HepG2 (cell line): ENCODE data around the gene NUP133. TPM values are rescaled to one million over a fixed set of nuclear protein-coding genes. Genes with fewer than 3 reads are reported as not detected.

Experiments
- KAT7 ChIP-seq: IDR thresholded peaks from 2 replicates; pipeline ENCODE4 v1.6.1; 2018; ENCODE audit warnings: borderline replicate concordance, missing compliant biosample characterization
- KLF11 ChIP-seq: IDR thresholded peaks from 2 replicates; pipeline ENCODE4 v1.6.1; 2016; ENCODE audit warnings: missing compliant biosample characterization
- KLF16 ChIP-seq, 2 experiments: sonication (generic) in 1 of 2; formaldehyde crosslinking in 1 of 2; IDR thresholded peaks; 2 replicates each; pipeline versions ENCODE4 v1.6.1 to v1.8.0; 2016 to 2023; ENCODE audit warnings: missing genetic modification reagents in 2 of 2, missing compliant biosample characterization in 1 of 2
- KMT2A ChIP-seq: sonication (generic); formaldehyde crosslinking; IDR thresholded peaks from 2 replicates; pipeline ENCODE4 v1.4.0; 2020; ENCODE audit warnings: missing genetic modification reagents
- MAFF ChIP-seq: IDR thresholded peaks from 2 replicates; pipeline ENCODE4 v1.6.1; 2011; ENCODE audit warnings: low read depth, low read length, improper control_type of control experiment
- MED13 ChIP-seq: sonication (generic); formaldehyde crosslinking; IDR thresholded peaks from 2 replicates; pipeline ENCODE4 v1.5.0; 2020; ENCODE audit warnings: missing genetic modification reagents
- MXI1 ChIP-seq: IDR thresholded peaks from 3 replicates; pipeline ENCODE4 v1.6.1; 2012; ENCODE audit warnings: low read depth, low read length, inconsistent platforms, borderline replicate concordance
- REXO4 ChIP-seq: sonication (generic); formaldehyde crosslinking; IDR thresholded peaks from 2 replicates; pipeline ENCODE4 v1.8.0; 2022; ENCODE audit warnings: missing genetic modification reagents, mild to moderate bottlenecking, borderline replicate concordance
- SETDB1 ChIP-seq: sonication (generic); formaldehyde crosslinking; IDR thresholded peaks from 2 replicates; pipeline ENCODE4 v1.5.1; 2020; ENCODE audit warnings: missing genetic modification reagents, mild to moderate bottlenecking, borderline replicate concordance
- SMAD9 ChIP-seq: sonication (generic); formaldehyde crosslinking; IDR thresholded peaks from 2 replicates; pipeline ENCODE4 v1.5.1; 2020; ENCODE audit warnings: mild to moderate bottlenecking, missing genetic modification reagents
- SMC3 ChIP-seq: IDR thresholded peaks from 2 replicates; pipeline ENCODE4 v1.6.1; 2011; ENCODE audit warnings: low read length, improper control_type of control experiment
- SSRP1 ChIP-seq: IDR thresholded peaks from 2 replicates; pipeline ENCODE4 v1.6.1; 2016; ENCODE audit warnings: control low read depth
- ZNF256 ChIP-seq: sonication (generic); formaldehyde crosslinking; conservative IDR thresholded peaks from 2 replicates; pipeline ENCODE4 v1.4.0; 2020; ENCODE audit warnings: missing genetic modification reagents
- ZNF337 ChIP-seq: sonication (generic); formaldehyde crosslinking; IDR thresholded peaks from 2 replicates; pipeline ENCODE4 v1.5.1; 2020; ENCODE audit warnings: missing genetic modification reagents, low read depth, mild to moderate bottlenecking, borderline replicate concordance
- ZNF569 ChIP-seq: sonication (generic); formaldehyde crosslinking; IDR thresholded peaks from 2 replicates; pipeline ENCODE4 v1.5.0; 2020; ENCODE audit warnings: mild to moderate bottlenecking, missing genetic modification reagents, moderate library complexity, borderline replicate concordance
- polyA plus RNA-seq, 8 experiments: library from polyadenylated mRNA; depleted of rRNA in 3 of 8; stranded (reverse) in 7 of 8; unstranded in 1 of 8; fragments of >200 nt; fragmentation: Illumina TruSeq in 4 of 8; extraction: Trizol in 4 of 8; gene quantifications; 2 replicates each; pipeline versions ENCODE4 v1.2.1 to v1.2.3, GENCODE V29; 2011 to 2016; ENCODE audit warnings: low read depth in 4 of 8, missing spikeins in 1 of 8, mixed read lengths in 1 of 8; ENCODE audit not compliant: insufficient read depth in 1 of 8
- total RNA-seq, 5 experiments: library from RNA; depleted of rRNA; stranded (reverse); fragments of >200 nt; fragmentation: Illumina TruSeq; extraction: Trizol; gene quantifications; 2 replicates each; pipeline ENCODE4 v1.2.3, GENCODE V29; 2016; ENCODE audit warnings: low read depth in 1 of 5
- TF ChIP-seq, protein P1 (sequence below): sonication (generic); formaldehyde crosslinking; IDR thresholded peaks from 2 replicates; pipeline ENCODE4 v1.8.0; 2022; ENCODE audit warnings: low read depth, missing genetic modification reagents
- TF ChIP-seq, protein P2 (sequence below): sonication (generic); formaldehyde crosslinking; IDR thresholded peaks from one replicate; pipeline ENCODE4 v1.5.1; 2020; ENCODE audit warnings: mild to moderate bottlenecking, missing genetic modification reagents; ENCODE audit errors: not compliant biosample characterization
- TF ChIP-seq, protein P3 (sequence below): sonication (generic); formaldehyde crosslinking; IDR thresholded peaks from 2 replicates; pipeline ENCODE4 v1.4.0; 2020; ENCODE audit warnings: mild to moderate bottlenecking, missing genetic modification reagents

NUP133 gene
- total and polyA plus RNA-seq, 2 of the 13 experiments (the other 11 are each of a cell fraction or from before 2014, with no cell fraction given): 17.7 to 45.6 TPM

DNA sequence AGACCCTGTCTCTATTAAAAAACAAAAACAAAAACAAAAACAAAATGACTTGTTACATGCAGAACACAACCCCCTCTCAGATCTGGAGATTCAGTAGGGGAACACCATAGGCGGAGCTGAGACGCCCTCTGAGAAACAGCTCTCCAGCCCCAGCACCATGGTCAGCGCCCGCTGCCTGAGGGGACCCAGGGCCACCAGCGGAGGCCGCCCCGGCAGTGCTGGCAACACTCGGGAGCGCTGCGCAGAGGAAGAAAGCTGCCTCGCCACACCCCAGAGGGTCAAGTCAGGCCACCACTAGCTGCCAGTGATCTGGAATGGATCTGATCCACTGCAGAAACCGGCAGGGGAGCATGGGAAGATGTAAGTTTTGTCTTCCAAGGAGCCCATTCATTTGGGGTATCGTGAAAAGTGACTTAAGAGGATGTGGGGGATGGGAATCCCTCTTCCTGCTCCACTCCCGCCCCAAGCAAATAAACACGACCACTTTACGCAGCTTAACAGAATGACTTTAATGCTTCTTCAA is 77.3 kb downstream of the NUP133 start (continued):
- no peak for TF ChIP-seq ZNF569 (CRISPR knock-in tag)
- TF ChIP-seq REXO4 (CRISPR knock-in tag): no peak
- TF ChIP-seq MXI1: no peak
- TF ChIP-seq SETDB1 (CRISPR knock-in tag): no peak
- no peak for TF ChIP-seq KAT7 (CRISPR knock-in tag)
- TF ChIP-seq KMT2A: no peak
- no peak for TF ChIP-seq SMAD9 (CRISPR knock-in tag)
- TF ChIP-seq, protein P1, sequence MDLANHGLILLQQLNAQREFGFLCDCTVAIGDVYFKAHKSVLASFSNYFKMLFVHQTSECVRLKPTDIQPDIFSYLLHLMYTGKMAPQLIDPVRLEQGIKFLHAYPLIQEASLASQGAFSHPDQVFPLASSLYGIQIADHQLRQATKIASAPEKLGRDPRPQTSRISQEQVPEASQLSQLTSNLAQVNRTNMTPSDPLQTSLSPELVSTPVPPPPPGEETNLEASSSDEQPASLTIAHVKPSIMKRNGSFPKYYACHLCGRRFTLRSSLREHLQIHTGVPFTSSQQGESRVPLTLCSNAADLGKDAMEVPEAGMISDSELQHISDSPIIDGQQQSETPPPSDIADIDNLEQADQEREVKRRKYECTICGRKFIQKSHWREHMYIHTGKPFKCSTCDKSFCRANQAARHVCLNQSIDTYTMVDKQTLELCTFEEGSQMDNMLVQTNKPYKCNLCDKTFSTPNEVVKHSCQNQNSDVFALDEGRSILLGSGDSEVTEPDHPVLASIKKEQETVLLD: no peak
- TF ChIP-seq KLF11: peak; percentile 53; the same call in 1 of the 2 replicates
- TF ChIP-seq, protein P2, sequence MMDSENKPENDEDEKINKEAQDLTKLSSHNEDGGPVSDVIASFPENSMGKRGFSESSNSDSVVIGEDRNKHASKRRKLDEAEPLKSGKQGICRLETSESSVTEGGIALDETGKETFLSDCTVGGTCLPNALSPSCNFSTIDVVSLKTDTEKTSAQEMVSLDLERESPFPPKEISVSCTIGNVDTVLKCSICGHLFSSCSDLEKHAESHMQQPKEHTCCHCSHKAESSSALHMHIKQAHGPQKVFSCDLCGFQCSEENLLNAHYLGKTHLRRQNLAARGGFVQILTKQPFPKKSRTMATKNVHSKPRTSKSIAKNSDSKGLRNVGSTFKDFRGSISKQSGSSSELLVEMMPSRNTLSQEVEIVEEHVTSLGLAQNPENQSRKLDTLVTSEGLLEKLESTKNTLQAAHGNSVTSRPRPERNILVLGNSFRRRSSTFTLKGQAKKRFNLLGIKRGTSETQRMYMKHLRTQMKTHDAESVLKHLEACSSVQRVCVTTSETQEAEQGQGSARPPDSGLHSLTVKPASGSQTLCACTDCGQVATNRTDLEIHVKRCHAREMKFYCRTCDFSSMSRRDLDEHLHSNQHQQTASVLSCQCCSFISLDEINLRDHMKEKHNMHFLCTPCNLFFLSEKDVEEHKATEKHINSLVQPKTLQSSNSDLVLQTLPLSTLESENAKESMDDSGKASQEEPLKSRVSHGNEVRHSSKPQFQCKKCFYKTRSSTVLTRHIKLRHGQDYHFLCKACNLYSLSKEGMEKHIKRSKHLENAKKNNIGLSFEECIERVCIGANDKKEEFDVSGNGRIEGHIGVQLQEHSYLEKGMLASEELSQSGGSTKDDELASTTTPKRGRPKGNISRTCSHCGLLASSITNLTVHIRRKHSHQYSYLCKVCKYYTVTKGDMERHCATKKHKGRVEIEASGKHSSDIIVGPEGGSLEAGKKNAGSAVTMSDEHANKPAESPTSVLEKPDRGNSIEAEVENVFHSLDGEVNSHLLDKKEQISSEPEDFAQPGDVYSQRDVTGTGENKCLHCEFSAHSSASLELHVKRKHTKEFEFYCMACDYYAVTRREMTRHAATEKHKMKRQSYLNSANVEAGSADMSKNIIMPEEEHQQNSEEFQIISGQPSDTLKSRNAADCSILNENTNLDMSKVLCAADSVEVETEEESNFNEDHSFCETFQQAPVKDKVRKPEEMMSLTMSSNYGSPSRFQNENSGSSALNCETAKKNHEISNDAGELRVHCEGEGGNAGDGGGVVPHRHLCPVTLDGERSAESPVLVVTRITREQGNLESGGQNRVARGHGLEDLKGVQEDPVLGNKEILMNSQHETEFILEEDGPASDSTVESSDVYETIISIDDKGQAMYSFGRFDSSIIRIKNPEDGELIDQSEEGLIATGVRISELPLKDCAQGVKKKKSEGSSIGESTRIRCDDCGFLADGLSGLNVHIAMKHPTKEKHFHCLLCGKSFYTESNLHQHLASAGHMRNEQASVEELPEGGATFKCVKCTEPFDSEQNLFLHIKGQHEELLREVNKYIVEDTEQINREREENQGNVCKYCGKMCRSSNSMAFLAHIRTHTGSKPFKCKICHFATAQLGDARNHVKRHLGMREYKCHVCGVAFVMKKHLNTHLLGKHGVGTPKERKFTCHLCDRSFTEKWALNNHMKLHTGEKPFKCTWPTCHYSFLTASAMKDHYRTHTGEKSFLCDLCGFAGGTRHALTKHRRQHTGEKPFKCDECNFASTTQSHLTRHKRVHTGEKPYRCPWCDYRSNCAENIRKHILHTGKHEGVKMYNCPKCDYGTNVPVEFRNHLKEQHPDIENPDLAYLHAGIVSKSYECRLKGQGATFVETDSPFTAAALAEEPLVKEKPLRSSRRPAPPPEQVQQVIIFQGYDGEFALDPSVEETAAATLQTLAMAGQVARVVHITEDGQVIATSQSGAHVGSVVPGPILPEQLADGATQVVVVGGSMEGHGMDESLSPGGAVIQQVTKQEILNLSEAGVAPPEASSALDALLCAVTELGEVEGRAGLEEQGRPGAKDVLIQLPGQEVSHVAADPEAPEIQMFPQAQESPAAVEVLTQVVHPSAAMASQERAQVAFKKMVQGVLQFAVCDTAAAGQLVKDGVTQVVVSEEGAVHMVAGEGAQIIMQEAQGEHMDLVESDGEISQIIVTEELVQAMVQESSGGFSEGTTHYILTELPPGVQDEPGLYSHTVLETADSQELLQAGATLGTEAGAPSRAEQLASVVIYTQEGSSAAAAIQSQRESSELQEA (CRISPR knock-in tag): no peak
- no peak for TF ChIP-seq SMC3
- no peak for TF ChIP-seq ZNF337 (CRISPR knock-in tag)
- no peak for TF ChIP-seq ZNF256 (CRISPR knock-in tag)
- no peak for TF ChIP-seq SSRP1
- TF ChIP-seq MAFF: no peak
- TF ChIP-seq KLF16 (CRISPR knock-in tag; IDR thresholded peaks at IDR 0.05): peak in 1 of 2 experiments; percentile 69; a peak in 1 of 4 replicates
- TF ChIP-seq, protein P3, sequence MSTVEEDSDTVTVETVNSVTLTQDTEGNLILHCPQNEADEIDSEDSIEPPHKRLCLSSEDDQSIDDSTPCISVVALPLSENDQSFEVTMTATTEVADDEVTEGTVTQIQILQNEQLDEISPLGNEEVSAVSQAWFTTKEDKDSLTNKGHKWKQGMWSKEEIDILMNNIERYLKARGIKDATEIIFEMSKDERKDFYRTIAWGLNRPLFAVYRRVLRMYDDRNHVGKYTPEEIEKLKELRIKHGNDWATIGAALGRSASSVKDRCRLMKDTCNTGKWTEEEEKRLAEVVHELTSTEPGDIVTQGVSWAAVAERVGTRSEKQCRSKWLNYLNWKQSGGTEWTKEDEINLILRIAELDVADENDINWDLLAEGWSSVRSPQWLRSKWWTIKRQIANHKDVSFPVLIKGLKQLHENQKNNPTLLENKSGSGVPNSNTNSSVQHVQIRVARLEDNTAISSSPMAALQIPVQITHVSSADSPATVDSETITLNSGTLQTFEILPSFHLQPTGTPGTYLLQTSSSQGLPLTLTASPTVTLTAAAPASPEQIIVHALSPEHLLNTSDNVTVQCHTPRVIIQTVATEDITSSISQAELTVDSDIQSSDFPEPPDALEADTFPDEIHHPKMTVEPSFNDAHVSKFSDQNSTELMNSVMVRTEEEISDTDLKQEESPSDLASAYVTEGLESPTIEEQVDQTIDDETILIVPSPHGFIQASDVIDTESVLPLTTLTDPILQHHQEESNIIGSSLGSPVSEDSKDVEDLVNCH (CRISPR knock-in tag): no peak
- no peak for TF ChIP-seq MED13 (CRISPR knock-in tag)
